Uterus (tissue), 2 donors: ENCODE data around the gene CELF2.

Experiments
- POLR2A ChIP-seq, 2 donors: fragments of 450-650 bp; IDR thresholded peaks; one replicate each; pipeline ENCODE4 v1.6.1; 2016; ENCODE audit warnings: antibody characterized with exemption in 2 of 2, mild to moderate bottlenecking in 1 of 2, moderate library complexity in 1 of 2
- TF ChIP-seq, protein P1 (sequence below), 4 experiments: fragments of 200-600 bp in 2 of 4; fragments of 450-650 bp in 2 of 4; sonication (generic) in 2 of 4; IDR thresholded peaks; one replicate each; pipeline ENCODE4 v1.5.1; 2016 to 2019; ENCODE audit warnings: antibody characterized with exemption in 4 of 4, mild to moderate bottlenecking in 2 of 4, moderate library complexity in 1 of 4

- TF ChIP-seq, protein P1, sequence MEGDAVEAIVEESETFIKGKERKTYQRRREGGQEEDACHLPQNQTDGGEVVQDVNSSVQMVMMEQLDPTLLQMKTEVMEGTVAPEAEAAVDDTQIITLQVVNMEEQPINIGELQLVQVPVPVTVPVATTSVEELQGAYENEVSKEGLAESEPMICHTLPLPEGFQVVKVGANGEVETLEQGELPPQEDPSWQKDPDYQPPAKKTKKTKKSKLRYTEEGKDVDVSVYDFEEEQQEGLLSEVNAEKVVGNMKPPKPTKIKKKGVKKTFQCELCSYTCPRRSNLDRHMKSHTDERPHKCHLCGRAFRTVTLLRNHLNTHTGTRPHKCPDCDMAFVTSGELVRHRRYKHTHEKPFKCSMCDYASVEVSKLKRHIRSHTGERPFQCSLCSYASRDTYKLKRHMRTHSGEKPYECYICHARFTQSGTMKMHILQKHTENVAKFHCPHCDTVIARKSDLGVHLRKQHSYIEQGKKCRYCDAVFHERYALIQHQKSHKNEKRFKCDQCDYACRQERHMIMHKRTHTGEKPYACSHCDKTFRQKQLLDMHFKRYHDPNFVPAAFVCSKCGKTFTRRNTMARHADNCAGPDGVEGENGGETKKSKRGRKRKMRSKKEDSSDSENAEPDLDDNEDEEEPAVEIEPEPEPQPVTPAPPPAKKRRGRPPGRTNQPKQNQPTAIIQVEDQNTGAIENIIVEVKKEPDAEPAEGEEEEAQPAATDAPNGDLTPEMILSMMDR (IDR thresholded peaks at IDR 0.05), result no peak
- TF ChIP-seq POLR2A (IDR thresholded peaks at IDR 0.05), result no peak
Measured at GRCh38 chr10:10977978-10978377, 39.7 kb upstream of the CELF2 start.
